PC-3 (cell line): ENCODE data around the gene NFATC1.

Experiments
- EZH2 ChIP-seq: fragments of 300-600 bp; sonication (generic); IDR thresholded peaks from one replicate; pipeline ENCODE4 v1.6.1; 2017; ENCODE audit warnings: antibody characterized with exemption, mild to moderate bottlenecking, low read length; ENCODE audit not compliant: unreplicated experiment
- EZH2phosphoT487 ChIP-seq: fragments of 300-600 bp; sonication (generic); IDR thresholded peaks from 2 replicates; pipeline ENCODE4 v1.6.1; 2018; ENCODE audit warnings: mild to moderate bottlenecking, antibody characterized with exemption, low read length, borderline replicate concordance
- TF ChIP-seq, protein P1 (sequence below): fragments of 300-600 bp; sonication (generic); conservative IDR thresholded peaks from 2 replicates; pipeline ENCODE4 v1.5.1; 2017; ENCODE audit warnings: antibody characterized with exemption, low read depth, mild to moderate bottlenecking, low read length

DNA sequence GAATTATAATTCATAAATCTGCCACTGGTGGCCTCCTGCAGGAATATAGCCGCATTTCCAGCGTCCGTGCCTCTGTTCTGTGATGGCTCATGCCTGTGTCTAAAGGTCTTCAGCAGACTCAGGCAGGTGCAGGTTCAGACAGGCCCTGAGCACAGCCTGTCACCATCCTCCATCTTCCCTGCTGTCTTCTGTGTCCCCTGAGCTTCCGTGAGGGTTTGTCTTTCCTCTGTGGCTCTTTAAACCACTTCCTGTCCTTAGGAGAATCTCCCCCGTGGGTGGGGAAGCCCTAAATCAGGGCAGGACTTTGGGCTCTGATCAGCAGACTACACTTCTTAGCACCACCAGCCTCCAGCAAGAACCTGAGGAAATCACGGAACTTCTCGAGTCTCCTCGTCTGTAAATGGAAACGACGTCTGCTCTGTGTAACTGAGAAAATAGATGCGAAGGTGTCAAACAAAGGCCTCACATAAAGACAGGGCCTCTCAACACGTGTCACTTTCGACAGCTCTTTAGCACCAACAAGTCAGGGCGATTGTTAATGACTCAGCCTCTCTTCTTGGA lies 24.1 kb upstream of the NFATC1 start:
- TF ChIP-seq, protein P1, sequence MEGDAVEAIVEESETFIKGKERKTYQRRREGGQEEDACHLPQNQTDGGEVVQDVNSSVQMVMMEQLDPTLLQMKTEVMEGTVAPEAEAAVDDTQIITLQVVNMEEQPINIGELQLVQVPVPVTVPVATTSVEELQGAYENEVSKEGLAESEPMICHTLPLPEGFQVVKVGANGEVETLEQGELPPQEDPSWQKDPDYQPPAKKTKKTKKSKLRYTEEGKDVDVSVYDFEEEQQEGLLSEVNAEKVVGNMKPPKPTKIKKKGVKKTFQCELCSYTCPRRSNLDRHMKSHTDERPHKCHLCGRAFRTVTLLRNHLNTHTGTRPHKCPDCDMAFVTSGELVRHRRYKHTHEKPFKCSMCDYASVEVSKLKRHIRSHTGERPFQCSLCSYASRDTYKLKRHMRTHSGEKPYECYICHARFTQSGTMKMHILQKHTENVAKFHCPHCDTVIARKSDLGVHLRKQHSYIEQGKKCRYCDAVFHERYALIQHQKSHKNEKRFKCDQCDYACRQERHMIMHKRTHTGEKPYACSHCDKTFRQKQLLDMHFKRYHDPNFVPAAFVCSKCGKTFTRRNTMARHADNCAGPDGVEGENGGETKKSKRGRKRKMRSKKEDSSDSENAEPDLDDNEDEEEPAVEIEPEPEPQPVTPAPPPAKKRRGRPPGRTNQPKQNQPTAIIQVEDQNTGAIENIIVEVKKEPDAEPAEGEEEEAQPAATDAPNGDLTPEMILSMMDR, result no peak
- TF ChIP-seq EZH2phosphoT487, result no peak
- TF ChIP-seq EZH2, result no peak
